NCI-H69 (cell line): ENCODE results near the gene TOMM70.

Source experiments
- DNase-seq: peaks from one replicate; lab custom pipeline; 2025; lab: John Stamatoyannopoulos, UW

Gene TOMM70

GRCh38 chr3:100324044-100324443, 76.8 kb downstream of the TOMM70 start:
- no peak for DNase-seq

GRCh38 chr3:100319951-100320350, 80.9 kb downstream of the TOMM70 start:
- DNase-seq, result no peak

GRCh38 chr3:100317912-100318311, 83.0 kb downstream of the TOMM70 start:
- no peak for DNase-seq

GRCh38 chr3:100316641-100317069, 84.2 kb downstream of the TOMM70 start:
- peak; percentile 40 for DNase-seq
